ENCODE measurements around the gene MS4A15.

GRCh38 chr11:60795291-60795690 lies 38.6 kb downstream of the MS4A15 start:
- TF ChIP-seq CTCF (IDR thresholded peaks at IDR 0.05) (no peak), EZH2 (IDR thresholded peaks at IDR 0.05; ENCODE audit: borderline replicate concordance, insufficient read depth, low read depth, low read length, poor library complexity, severe bottlenecking) (no peak)

Data from B cell (primary cell).